ENCODE measurements around the gene TTN.

TTN gene

DNA sequence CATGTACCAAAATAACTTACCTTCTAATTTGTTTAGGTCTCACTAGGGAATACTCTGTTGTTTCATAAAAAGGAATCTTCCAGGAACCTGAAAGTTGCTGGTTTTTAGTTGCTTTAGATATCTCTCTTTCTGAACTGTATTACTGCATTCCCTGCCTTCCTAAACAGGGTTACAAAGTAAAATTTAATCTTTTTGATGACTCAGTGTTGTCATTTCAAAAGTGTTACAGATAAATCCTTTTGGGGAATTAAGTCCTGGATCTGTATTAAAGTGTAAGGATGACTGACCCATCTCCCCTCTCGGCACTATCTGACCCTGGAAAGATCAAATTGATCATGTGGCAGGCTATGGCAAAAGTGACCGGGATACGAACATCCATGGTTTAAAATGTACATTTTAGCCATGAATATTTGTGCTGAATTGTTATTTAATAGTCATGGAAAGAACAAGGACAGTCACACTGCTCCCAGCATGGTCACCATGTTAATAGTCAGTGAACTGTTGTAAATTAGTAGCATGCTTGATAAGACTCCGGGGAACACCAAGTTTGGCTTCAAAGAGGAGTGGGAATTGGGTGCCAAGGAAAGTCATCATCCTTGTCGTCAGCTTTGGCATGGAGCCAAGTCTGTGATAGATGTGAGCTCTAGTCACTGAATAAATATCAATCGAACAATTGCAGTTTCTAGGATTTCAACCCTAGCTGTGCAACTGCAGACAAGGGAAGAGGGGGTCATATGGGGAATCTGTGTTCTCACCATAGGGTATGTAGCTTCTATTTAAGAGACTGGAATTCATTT, 322.8 kb downstream of the TTN start:
- no peak for DNase-seq
- H3K4me1 Mint-ChIP-seq = peaks cover 32% of the 10 kb centered on the region

DNA sequence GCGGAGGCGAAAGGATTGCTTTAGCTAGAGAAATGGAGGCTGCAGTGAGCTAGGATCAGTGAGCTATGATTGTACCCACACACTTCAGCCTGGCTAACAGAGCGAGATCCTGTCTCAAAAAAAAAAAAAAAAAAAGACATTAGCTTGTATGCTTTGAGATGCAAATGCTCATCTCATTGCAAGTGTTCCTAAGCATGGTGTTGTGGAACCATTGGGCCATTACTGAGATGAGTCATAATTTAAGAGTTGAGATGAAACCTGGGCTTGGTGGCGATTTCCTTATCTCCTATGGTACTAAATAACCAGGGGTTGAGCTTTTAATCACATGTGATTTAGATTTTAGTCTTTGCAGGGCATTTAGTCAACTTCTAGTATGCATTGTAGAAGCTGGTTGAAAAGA, 324.8 kb downstream of the TTN start:
- Mint-ChIP-seq H3K27ac (no peak overlapping the region), H3K27me3 (no peaks in the 10 kb centered on the region)

More for the DNA sequence above, 322.8 kb downstream of the TTN start:
- CTCF ChIA-PET = interaction anchor here (1.0 kb wide), 1 partner anchor 47 kb away, joined by 3 read pairs; no protein-coding TSS in a partner anchor
- H3K9me3 Mint-ChIP-seq = no peaks in the 10 kb centered on the region
- H3K27me3 Mint-ChIP-seq = no peaks in the 10 kb centered on the region
- H3K36me3 Mint-ChIP-seq = peaks cover 27% of the 10 kb centered on the region
- no peak overlapping the region for H3K27ac Mint-ChIP-seq
- H3K4me3 Mint-ChIP-seq = no peak overlapping the region

DNA sequence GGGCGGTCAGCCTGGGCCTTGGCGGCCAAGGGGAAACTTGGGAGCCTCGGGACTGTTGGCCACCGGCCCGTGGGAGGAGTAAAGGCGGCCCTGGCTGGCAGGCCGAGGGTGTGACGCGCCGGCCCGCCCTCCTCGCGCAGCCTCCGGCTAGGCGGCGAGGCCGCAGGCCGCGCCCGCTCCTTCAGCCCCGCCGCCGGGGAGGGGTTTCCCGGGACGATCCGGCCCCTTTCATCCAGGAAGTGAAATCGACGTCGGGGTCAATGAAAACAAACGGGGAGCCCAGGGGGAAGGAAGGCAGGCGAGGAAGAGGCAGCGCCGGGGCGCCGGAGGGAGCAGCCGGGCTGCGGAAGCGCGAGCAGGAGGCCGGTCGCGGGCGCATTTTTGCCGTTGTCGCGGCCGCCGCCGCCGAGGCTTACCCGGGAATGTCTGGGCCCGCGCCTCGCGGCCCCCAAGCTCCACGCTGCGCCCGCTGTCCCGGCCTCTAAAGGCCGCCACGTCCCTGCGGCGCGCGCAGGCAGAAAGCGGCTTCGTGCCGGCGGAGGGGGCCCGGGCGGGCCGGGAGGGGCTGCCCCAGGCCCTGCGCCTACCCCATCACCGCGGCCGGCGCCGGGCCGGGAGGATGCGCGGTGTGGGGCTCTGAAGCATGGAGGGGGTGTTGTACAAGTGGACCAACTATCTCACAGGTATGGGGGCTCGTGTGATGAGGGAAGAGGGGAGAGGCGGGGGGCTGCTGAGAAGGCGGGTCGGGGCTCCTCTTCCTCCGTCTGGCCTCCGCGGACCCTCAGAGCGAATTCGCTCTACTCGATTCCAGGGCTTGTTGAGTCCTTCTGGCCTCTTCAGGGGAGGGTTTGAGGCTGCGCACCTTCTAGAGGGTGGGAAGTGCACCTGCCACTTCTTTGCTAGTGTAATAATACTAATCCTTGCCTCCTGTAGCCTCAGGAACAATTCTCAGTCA, 326.7 kb downstream of the TTN start, which contains the start of gene PLEKHA3:
Gene PLEKHA3 (plus strand): TSS at position 231 of the 955 bp plus-strand sequence. CDS start 413 bp downstream, at position 644.
- H3K9me3 Mint-ChIP-seq = no peaks in the 10 kb centered on the region
- DNase-seq = peak; percentile 86
- peak within 1 kb of the TSS; percentile 94 for H3K4me3 Mint-ChIP-seq
- peaks cover 43% of the 10 kb centered on the region for H3K4me1 Mint-ChIP-seq
- peaks cover 6% of the 10 kb centered on the region for H3K36me3 Mint-ChIP-seq
- H3K27ac Mint-ChIP-seq = peak within 1 kb of the TSS; percentile 99
- H3K27me3 Mint-ChIP-seq = no peaks in the 10 kb centered on the region
- CTCF ChIA-PET = interaction anchor here (1.0 to 1.7 kb wide), 2 partner anchors 42 to 82 kb away, joined by 3 to 6 read pairs; no protein-coding TSS in a partner anchor

More for the DNA sequence above, 324.8 kb downstream of the TTN start:
- peaks cover 20% of the 10 kb centered on the region for H3K36me3 Mint-ChIP-seq
- DNase-seq = no peak
- CTCF ChIA-PET = interaction anchor here (0.9 to 1.1 kb wide), 4 partner anchors 15 to 218 kb away, joined by 3 to 5 read pairs (median 4); no protein-coding TSS in a partner anchor
- H3K4me1 Mint-ChIP-seq = peaks cover 44% of the 10 kb centered on the region
- H3K9me3 Mint-ChIP-seq = no peaks in the 10 kb centered on the region
- H3K4me3 Mint-ChIP-seq = no peak overlapping the region

DNA sequence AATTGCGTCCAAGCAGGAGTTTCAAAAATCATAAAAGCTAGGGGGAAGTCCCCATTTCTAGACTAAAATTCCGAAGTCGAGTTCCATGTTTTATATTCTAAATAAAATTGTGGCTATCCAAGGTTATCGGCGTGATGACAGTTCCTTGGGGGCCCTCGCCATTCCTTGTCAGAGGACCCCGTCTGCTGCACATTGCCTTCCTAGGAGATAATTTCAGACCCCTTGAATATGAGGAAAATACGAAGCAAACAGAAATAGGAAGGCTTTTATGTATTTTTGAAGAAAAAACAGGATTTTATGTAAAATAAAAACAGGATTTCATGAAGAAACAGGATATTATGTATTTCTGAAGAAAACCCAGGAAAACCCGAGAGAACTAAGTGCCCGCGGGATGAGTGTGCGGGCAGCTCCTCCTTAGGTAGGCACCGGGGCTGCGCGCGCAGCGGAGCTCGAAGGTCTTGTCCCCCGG, 327.4 kb downstream of the TTN start:
- Mint-ChIP-seq H3K9me3 (no peaks in the 10 kb centered on the region), H3K4me1 (peaks cover 43% of the 10 kb centered on the region)

DNA sequence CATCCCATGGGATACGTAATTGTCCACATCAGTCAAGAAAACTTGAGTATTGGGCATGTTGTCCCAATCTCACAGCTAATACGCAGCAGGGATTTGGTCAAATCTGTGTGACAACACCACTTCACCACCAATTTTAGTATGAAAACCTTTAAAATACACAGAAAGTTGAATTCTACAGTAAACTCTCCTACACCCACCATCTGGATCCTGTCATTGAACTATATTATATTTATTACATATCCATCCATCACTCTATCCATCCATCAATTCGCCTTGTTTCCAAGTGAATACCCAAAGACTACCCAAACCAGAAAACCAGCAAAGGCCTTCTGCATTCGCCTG, 328.0 kb downstream of the TTN start:
- Mint-ChIP-seq H3K4me1 (peaks cover 43% of the 10 kb centered on the region), H3K27ac (peak overlapping the region; percentile 99), H3K9me3 (no peaks in the 10 kb centered on the region), H3K27me3 (no peaks in the 10 kb centered on the region), H3K4me3 (peak overlapping the region; percentile 94), H3K36me3 (peaks cover 3% of the 10 kb centered on the region)
- DNase-seq = no peak
- CTCF ChIA-PET = interaction anchor here (1.1 to 1.7 kb wide), 2 partner anchors 28 to 43 kb away, joined by 3 to 6 read pairs; no protein-coding TSS in a partner anchor

More for the DNA sequence above, 327.4 kb downstream of the TTN start:
- H3K36me3 Mint-ChIP-seq = peaks cover 3% of the 10 kb centered on the region
- CTCF ChIA-PET = interaction anchor here (1.1 to 1.7 kb wide), 2 partner anchors 27 to 43 kb away, joined by 3 to 6 read pairs; no protein-coding TSS in a partner anchor
- no peak for DNase-seq
- H3K4me3 Mint-ChIP-seq = peak overlapping the region; percentile 94
- H3K27ac Mint-ChIP-seq = peak overlapping the region; percentile 99
- no peaks in the 10 kb centered on the region for H3K27me3 Mint-ChIP-seq

DNA sequence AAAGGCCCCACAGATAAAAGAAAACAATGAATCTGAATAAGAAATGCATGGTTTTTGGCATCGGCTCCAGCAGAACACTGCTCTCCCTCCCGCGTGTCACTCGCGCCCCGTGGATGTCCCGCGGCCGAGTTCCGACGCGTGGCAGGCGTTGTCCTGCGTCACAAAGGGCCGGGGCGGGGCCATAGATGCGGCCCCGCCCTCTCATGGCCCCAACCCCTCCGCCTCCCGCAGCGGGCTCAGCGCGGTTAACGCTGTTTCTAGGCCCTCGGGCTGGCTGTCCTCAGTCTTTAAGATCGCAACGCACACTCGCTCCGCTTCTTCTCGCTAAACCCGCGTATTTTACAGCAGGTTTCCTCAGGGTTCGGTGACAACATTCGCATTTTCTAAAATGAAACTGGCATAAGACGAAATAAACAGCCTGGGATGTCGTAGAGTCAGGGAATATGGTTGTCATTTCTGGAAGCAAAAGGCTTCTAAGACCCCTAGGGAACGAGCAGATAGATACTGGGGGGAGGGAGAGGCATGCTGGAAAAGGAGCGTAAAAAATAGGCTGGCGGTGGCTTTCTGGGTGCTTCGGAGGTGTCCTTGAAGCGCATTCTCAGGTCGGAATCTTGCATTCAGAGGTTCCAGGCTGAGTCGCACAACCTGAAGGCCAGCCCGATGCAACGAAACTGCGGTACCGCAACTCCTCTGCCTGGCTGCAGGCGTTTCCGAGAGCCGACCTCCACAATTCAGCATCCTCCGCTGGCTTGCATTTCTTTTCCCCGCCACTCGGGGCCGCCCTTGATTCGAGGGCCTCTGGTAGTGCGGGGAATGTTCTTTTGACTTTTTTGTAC, 328.6 kb downstream of the TTN start, which contains the start of gene FKBP7:
Gene FKBP7 (minus strand): TSS at position 162 of the 836 bp plus-strand sequence. CDS start 101 bp downstream, at position 61.
- peak within 1 kb of the TSS; percentile 94 for H3K4me3 Mint-ChIP-seq
- H3K4me1 Mint-ChIP-seq = peaks cover 43% of the 10 kb centered on the region
- no peaks in the 10 kb centered on the region for H3K27me3 Mint-ChIP-seq
- peaks cover 3% of the 10 kb centered on the region for H3K36me3 Mint-ChIP-seq
- H3K27ac Mint-ChIP-seq = peak within 1 kb of the TSS; percentile 99
- DNase-seq = peak; percentile 88
- CTCF ChIA-PET = interaction anchor here (1.1 to 1.7 kb wide), 2 partner anchors 28 to 44 kb away, joined by 3 to 6 read pairs; no protein-coding TSS in a partner anchor
- H3K9me3 Mint-ChIP-seq = no peaks in the 10 kb centered on the region

DNA sequence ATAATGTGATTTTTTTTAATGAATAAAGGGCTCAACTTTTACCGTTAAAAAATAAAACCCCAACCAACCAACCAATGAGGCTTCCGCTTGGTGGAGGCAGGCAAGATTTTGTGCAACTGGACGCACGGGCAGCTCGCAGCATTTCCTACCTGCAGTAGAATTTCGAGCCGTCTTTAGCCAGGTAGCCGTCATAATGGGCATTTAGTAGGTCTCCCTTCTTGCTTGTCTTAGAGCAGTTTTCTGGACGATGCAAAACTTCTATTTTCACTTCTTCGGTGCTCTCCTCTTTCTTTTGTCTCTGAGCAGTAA, 329.1 kb downstream of the TTN start:
- peak; percentile 26 for DNase-seq
- Mint-ChIP-seq H3K4me3 (peak overlapping the region; percentile 94), H3K27me3 (no peaks in the 10 kb centered on the region), H3K36me3 (peaks cover 3% of the 10 kb centered on the region), H3K4me1 (peaks cover 43% of the 10 kb centered on the region), H3K27ac (peak overlapping the region; percentile 99), H3K9me3 (no peaks in the 10 kb centered on the region)
- CTCF ChIA-PET = no interaction called here

DNA sequence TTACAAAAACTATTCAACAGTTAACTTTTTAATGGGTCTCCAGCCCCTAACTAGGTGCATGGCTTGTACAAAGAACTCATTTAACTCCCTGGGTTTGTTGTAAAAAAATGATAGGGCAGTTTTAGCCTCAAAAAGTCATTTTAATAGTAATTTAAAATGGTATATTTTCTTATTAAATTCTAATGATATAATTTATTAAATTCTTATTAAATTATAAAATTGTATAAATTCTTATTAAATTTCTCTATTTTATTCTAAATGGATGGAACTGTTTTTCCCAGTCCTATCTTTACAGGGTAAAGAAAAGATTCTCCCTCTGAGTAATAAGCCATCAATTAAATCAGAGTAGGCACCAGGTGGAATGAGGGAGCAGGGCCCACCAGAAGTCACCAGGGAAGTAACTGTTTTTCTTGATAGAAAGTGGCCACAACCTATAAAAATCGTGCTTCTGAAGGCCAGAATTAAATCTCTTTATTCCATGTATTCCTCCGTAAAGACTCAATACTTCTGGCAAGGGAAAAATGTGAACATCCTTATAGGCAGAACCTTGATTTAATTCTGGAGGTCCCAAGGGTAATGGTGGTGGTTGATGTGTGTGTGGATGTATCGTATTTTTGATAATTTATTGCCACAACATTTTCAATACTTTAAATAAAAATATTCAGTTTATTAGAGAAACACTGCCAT, 329.6 kb downstream of the TTN start:
- Mint-ChIP-seq H3K27me3 (no peaks in the 10 kb centered on the region), H3K4me3 (peak overlapping the region; percentile 94), H3K36me3 (no peaks in the 10 kb centered on the region), H3K4me1 (peaks cover 38% of the 10 kb centered on the region), H3K27ac (peak overlapping the region; percentile 99), H3K9me3 (no peaks in the 10 kb centered on the region)
- DNase-seq = no peak
- CTCF ChIA-PET = no interaction called here

DNA sequence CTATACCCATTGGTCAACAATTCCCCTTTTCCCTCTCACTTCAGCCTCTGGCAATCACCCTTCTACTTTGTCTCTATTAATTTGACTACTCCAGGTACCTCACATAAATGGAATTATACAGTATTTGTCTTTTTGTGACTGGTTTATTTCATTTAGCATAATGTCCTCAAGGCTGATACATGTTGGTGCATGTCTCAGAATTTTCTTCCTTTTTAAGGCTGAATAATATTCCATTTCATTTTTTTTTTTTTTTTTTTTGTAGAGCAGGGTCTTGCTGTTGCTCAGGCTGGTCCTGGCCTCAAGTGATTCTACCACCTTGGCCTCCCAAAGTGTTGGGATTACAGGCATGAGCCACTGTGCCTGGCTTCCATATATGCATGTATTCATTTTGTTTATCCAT, 330.7 kb downstream of the TTN start:
- Mint-ChIP-seq H3K4me3 (no peak overlapping the region), H3K27ac (no peak overlapping the region)

More for the DNA sequence above, 330.7 kb downstream of the TTN start:
- H3K9me3 Mint-ChIP-seq = no peaks in the 10 kb centered on the region
- no peaks in the 10 kb centered on the region for H3K36me3 Mint-ChIP-seq
- no peak for DNase-seq
- H3K27me3 Mint-ChIP-seq = no peaks in the 10 kb centered on the region
- H3K4me1 Mint-ChIP-seq = peaks cover 27% of the 10 kb centered on the region
- CTCF ChIA-PET = interaction anchor here (1.1 kb wide), 1 partner anchor 9 kb away, joined by 3 read pairs; no protein-coding TSS in a partner anchor

All from activated naive CD4-positive, alpha-beta T cell treated with anti-CD3 and anti-CD28 coated beads, Interleukin-2, amount 10 ng/mL, durations not matched to agents 7 days and 5 days (primary cell).